GM12878 (cell line): ENCODE results near the gene MAML3. TPM values are rescaled to one million over a fixed set of nuclear protein-coding genes. Genes with fewer than 3 reads are reported as not detected.

Experiments
- ATAC-seq: fragments of 200-7000 bp; cut with Tn5 transposase; 3 replicates; pipeline ENCODE4 v1.9.1; 2020; ENCODE audit warnings: mild to moderate bottlenecking, moderate library complexity
- BruUV-seq: library from RNA; stranded (reverse); fragments of 400-500 nt; replicated peaks from 2 replicates; lab custom pipeline; 2021; lab: Mats Ljungman, UMichigan
- CTCF ChIA-PET: fragments of 300-600 bp; sonication (Branson Sonifier 250); formaldehyde crosslinking; extraction: SDS; loops from one replicate; lab custom pipeline; 2021; ENCODE audit warnings: inconsistent platforms; lab: Yijun Ruan, JAX
- POLR2A ChIA-PET: fragments of 350-600 bp; formaldehyde crosslinking; extraction: SDS; loops from one replicate; lab custom pipeline; 2021; ENCODE audit warnings: inconsistent platforms; lab: Charles Lee
- RAD21 ChIA-PET: fragments of 300-600 bp; sonication (Branson Sonifier 250); formaldehyde crosslinking; loops from one replicate; lab custom pipeline; 2023; ENCODE audit warnings: antibody characterized with exemption; ENCODE audit not compliant: unreplicated experiment; lab: Charles Lee
- SMC1A ChIA-PET: fragments of 300-600 bp; sonication (Branson Sonifier 250); formaldehyde crosslinking; loops from one replicate; lab custom pipeline; 2023; ENCODE audit not compliant: unreplicated experiment, uncharacterized antibody; lab: Charles Lee
- DNase-seq: peaks from one replicate; pipeline ENCODE4 v3.0.0-alpha.2; 2011; ENCODE audit warnings: low read depth, low spot score
- FAIRE-seq: peaks from 3 replicates; lab custom pipeline; 2011; peaks lifted over from hg19 to GRCh38; lab: Jason Lieb, UNC
- H2AFZ ChIP-seq: 2 replicates; pipeline ENCODE4 v1.6.0; 2011; ENCODE audit warnings: low read depth, low read length, control low read depth; ENCODE audit not compliant: control insufficient read depth
- H3K27ac ChIP-seq: 2 replicates; pipeline ENCODE4 v1.5.1; 2011; ENCODE audit warnings: control low read depth; ENCODE audit not compliant: control insufficient read depth, insufficient read depth
- H3K27me3 ChIP-seq, 2 experiments: replicated peaks in 1 of 2; 2 replicates each; pipeline versions ENCODE4 v1.6.0 to v1.6.1; 2011; ENCODE audit warnings: low read length in 1 of 2; ENCODE audit not compliant: control insufficient read depth in 2 of 2, insufficient read depth in 2 of 2
- H3K36me3 ChIP-seq, 2 experiments: 2 replicates each; pipeline ENCODE4 v1.5.1; 2011; ENCODE audit warnings: low read length in 1 of 2; ENCODE audit not compliant: control insufficient read depth in 2 of 2, insufficient read depth in 2 of 2
- H3K4me1 ChIP-seq: 2 replicates; pipeline ENCODE4 v1.6.1; 2011; ENCODE audit warnings: mild to moderate bottlenecking, low read length, moderate library complexity, mixed read lengths; ENCODE audit not compliant: control insufficient read depth, insufficient read depth
- H3K4me2 ChIP-seq: 2 replicates; pipeline ENCODE4 v1.6.0; 2011; ENCODE audit warnings: control low read depth; ENCODE audit not compliant: control insufficient read depth, insufficient read depth
- H3K4me3 ChIP-seq: fragments of 200-600 bp; sonication (generic); 2 replicates; pipeline ENCODE4 v1.5.1; 2016
- H3K79me2 ChIP-seq: 2 replicates; pipeline ENCODE4 v1.6.0; 2011; ENCODE audit warnings: low read length; ENCODE audit not compliant: control insufficient read depth, insufficient read depth
- H3K9ac ChIP-seq: 2 replicates; pipeline ENCODE4 v1.8.0; 2011; ENCODE audit warnings: low read length, control low read depth, mixed read lengths; ENCODE audit not compliant: control insufficient read depth, insufficient read depth
- H3K9me3 ChIP-seq: replicated peaks from 3 replicates; pipeline ENCODE4 v1.5.1; 2011; ENCODE audit warnings: mild to moderate bottlenecking, low read length; ENCODE audit not compliant: control insufficient read depth, insufficient read depth
- H4K20me1 ChIP-seq: 2 replicates; pipeline ENCODE4 v1.6.0; 2011; ENCODE audit not compliant: control insufficient read depth, insufficient read depth
- ASH2L ChIP-seq: fragments of 300-600, 200-600 bp; sonication (generic); IDR thresholded peaks from 2 replicates; pipeline ENCODE4 v1.6.1; 2017; ENCODE audit warnings: low read depth, mild to moderate bottlenecking, borderline replicate concordance
- BCL11A ChIP-seq: IDR thresholded peaks from 2 replicates; pipeline ENCODE4 v1.6.1; 2011; ENCODE audit warnings: low read depth, low read length
- BRCA1 ChIP-seq: IDR thresholded peaks from 2 replicates; pipeline ENCODE4 v1.6.1; 2011; ENCODE audit warnings: low read depth, low read length, improper control_type of control experiment
- IRF4 ChIP-seq: IDR thresholded peaks from 2 replicates; pipeline ENCODE4 v1.6.1; 2011; ENCODE audit warnings: low read depth, low read length
- NFIC ChIP-seq: IDR thresholded peaks from 2 replicates; pipeline ENCODE4 v1.6.1; 2012; ENCODE audit warnings: low read depth, mild to moderate bottlenecking, inconsistent platforms, low read length, moderate library complexity
- RUNX3 ChIP-seq: IDR thresholded peaks from 2 replicates; pipeline ENCODE4 v1.6.1; 2012; ENCODE audit warnings: low read length, inconsistent platforms
- ZNF622 ChIP-seq: fragments of 450-650 bp; IDR thresholded peaks from 2 replicates; pipeline ENCODE4 v1.6.1; 2017; ENCODE audit warnings: mild to moderate bottlenecking, inconsistent platforms
- WGBS: methylation state at CpG from one replicate; pipeline ENCODE4 v1.1.6; 2016; ENCODE audit warnings: low lambda C conversion rate; ENCODE audit not compliant: insufficient replicate concordance, insufficient coverage; ENCODE audit errors: missing lambda C conversion rate; 5-methylcytosine and 5-hydroxymethylcytosine counted together
- in situ Hi-C: fragments of 300-500 bp; cut with MboI; formaldehyde crosslinking; loops from 9 replicates; pipeline ENCODE4 v1.14.3; 2018; ENCODE audit warnings: mixed read lengths
- intact Hi-C: fragments of 100-400 bp; cut with micrococcal nuclease; formaldehyde crosslinking; loops from one replicate; pipeline ENCODE4 v1.14.2; 2022; ENCODE audit not compliant: unreplicated experiment
- polyA plus RNA-seq, 11 experiments: library from polyadenylated mRNA; depleted of rRNA in 4 of 11; unstranded in 6 of 11; stranded (reverse) in 5 of 11; fragments of >200 nt; fragmentation: Nextera tagmentation in 4 of 11; fragmentation: Illumina TruSeq in 1 of 11; extraction: Ambion mirVana in 4 of 11; extraction: Trizol in 1 of 11; gene quantifications; 1 replicate in 1 of 11; 2 replicates in 10 of 11; pipeline versions ENCODE4 v1.2.1 to v1.2.3, GENCODE V29; 2011 to 2016; ENCODE audit warnings: inconsistent platforms in 2 of 11, missing spikeins in 2 of 11, low read depth in 1 of 11
- total RNA-seq, 4 experiments: library from RNA; depleted of rRNA in 3 of 4; stranded (reverse); fragments of >200 nt in 3 of 4; fragmentation: Illumina TruSeq in 1 of 4; extraction: Trizol in 1 of 4; gene quantifications; 2 replicates each; pipeline versions ENCODE4 v1.2.1 to v1.2.3, GENCODE V29; 2013 to 2021
- TF ChIP-seq, protein P1 (sequence below): fragments of 450-650 bp; conservative IDR thresholded peaks from 2 replicates; pipeline ENCODE4 v1.6.1; 2017; ENCODE audit warnings: mild to moderate bottlenecking, moderate library complexity
- TF ChIP-seq, protein P2 (sequence below): fragments of 450-650 bp; IDR thresholded peaks from 2 replicates; pipeline ENCODE4 v1.6.1; 2016; ENCODE audit warnings: mild to moderate bottlenecking, moderate library complexity, borderline replicate concordance

Gene MAML3
- total and polyA plus RNA-seq, 10 of the 15 experiments (the other 5 are each of a cell fraction or from before 2014, with no cell fraction given): under 0.01 to 0.53 (median 0.06) TPM; not detected in 2

DNA sequence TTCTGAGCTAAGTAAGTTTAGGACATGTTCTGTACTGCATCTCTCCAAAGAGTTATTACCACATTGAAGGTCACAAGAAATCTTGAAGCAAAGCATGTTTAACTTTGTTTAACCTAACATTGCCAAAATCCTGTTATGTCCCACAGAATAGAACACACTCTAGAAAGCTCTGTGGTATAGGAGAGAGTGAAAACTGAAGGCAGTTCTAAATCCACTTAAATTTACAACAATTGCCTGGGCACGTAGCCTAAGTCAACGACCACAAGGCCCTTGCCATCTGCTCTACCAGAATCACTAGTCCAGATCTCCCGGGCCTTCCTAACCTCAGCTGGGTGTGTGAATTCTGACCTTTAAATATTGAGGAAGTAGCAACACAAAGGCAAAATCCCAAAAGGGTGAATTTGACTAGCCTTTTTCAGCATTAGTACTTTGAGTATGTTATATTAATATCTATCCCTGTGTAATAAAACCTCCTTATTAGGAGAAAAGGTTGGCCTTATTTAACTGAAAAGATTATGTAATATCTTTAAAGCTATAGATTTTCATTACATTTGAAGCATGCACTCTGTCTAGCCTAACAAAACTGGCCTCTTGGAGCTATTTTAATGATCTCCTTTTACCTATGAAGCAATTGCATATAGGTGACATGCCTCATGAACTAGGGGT, 4.5 kb upstream of the MAML3 start:
- Histone ChIP-seq H3K9me3 (no peaks in the 10 kb centered on the region; the same call in 2 of the 3 replicates), H3K79me2 (no peaks in the 10 kb centered on the region), H3K4me3 (no peak overlapping the region), H3K4me1 (0 out of 2 replicates have a peak, but pooled peaks cover 4% of the 10 kb centered on the region), H3K9ac (no peak overlapping the region), H4K20me1 (no peaks in the 10 kb centered on the region; the same call in 1 of the 2 replicates)
- ChIA-PET SMC1A (interaction anchor here (1.7 kb wide), 1 partner anchor 10 kb away, joined by 5 read pairs; no protein-coding TSS in a partner anchor), CTCF (interaction anchor here (0.7 kb wide), 1 partner anchor 8 kb away, joined by 3 read pairs; no protein-coding TSS in a partner anchor)
- FAIRE-seq (no peak), DNase-seq (no peak)
- 0% methylated on average over 3 of the region's 3 CpGs for WGBS
- in situ Hi-C loops: no loop called here
- TF ChIP-seq RUNX3 (no peak), NFIC (no peak), ZNF622 (no peak), BCL11A (no peak), ASH2L (no peak), IRF4 (no peak), BRCA1 (no peak)
- TF ChIP-seq, protein P1, sequence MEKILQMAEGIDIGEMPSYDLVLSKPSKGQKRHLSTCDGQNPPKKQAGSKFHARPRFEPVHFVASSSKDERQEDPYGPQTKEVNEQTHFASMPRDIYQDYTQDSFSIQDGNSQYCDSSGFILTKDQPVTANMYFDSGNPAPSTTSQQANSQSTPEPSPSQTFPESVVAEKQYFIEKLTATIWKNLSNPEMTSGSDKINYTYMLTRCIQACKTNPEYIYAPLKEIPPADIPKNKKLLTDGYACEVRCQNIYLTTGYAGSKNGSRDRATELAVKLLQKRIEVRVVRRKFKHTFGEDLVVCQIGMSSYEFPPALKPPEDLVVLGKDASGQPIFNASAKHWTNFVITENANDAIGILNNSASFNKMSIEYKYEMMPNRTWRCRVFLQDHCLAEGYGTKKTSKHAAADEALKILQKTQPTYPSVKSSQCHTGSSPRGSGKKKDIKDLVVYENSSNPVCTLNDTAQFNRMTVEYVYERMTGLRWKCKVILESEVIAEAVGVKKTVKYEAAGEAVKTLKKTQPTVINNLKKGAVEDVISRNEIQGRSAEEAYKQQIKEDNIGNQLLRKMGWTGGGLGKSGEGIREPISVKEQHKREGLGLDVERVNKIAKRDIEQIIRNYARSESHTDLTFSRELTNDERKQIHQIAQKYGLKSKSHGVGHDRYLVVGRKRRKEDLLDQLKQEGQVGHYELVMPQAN: no peak
- TF ChIP-seq, protein P2, sequence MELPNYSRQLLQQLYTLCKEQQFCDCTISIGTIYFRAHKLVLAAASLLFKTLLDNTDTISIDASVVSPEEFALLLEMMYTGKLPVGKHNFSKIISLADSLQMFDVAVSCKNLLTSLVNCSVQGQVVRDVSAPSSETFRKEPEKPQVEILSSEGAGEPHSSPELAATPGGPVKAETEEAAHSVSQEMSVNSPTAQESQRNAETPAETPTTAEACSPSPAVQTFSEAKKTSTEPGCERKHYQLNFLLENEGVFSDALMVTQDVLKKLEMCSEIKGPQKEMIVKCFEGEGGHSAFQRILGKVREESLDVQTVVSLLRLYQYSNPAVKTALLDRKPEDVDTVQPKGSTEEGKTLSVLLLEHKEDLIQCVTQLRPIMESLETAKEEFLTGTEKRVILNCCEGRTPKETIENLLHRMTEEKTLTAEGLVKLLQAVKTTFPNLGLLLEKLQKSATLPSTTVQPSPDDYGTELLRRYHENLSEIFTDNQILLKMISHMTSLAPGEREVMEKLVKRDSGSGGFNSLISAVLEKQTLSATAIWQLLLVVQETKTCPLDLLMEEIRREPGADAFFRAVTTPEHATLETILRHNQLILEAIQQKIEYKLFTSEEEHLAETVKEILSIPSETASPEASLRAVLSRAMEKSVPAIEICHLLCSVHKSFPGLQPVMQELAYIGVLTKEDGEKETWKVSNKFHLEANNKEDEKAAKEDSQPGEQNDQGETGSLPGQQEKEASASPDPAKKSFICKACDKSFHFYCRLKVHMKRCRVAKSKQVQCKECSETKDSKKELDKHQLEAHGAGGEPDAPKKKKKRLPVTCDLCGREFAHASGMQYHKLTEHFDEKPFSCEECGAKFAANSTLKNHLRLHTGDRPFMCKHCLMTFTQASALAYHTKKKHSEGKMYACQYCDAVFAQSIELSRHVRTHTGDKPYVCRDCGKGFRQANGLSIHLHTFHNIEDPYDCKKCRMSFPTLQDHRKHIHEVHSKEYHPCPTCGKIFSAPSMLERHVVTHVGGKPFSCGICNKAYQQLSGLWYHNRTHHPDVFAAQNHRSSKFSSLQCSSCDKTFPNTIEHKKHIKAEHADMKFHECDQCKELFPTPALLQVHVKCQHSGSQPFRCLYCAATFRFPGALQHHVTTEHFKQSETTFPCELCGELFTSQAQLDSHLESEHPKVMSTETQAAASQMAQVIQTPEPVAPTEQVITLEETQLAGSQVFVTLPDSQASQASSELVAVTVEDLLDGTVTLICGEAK: no peak
- TF ChIP-seq, all 136 proteins: peak for 0
- ChIA-PET RAD21 (no interaction called here), POLR2A (no interaction called here)
- H3K27me3 ChIP-seq: peaks cover 2 to 15% of the 10 kb centered on the region in 2 experiments
- H3K4me2 ChIP-seq: no peak overlapping the region
- no peak for ATAC-seq
- H3K36me3 ChIP-seq: no peaks in the 10 kb centered on the region
- no TSS peak for BruUV-seq
- H2AFZ ChIP-seq: no peak overlapping the region
- intact Hi-C loops: loop anchor here (5.0 kb wide), 1 partner anchor 94 kb away; no protein-coding TSS in a partner anchor
- H3K27ac ChIP-seq: no peak overlapping the region
